Activated B cell treated with CpG ODN at 0.5 μM for 24 hours (primary cell): Measurements from ENCODE around the gene NFIA. TPM values are rescaled to one million over a fixed set of nuclear protein-coding genes. Genes with fewer than 3 reads are reported as not detected.

Experiments
- ATAC-seq: fragments of 200-7000 bp; cut with Tn5 transposase; one replicate; pipeline ENCODE4 v1.10.0; 2021; ENCODE audit warnings: low read depth, mild to moderate bottlenecking, moderate library complexity
- CTCF ChIA-PET: fragments of 350-600 bp; sonication (Branson Sonifier 250); formaldehyde crosslinking; loops from one replicate; lab custom pipeline; 2021; ENCODE audit warnings: antibody characterized with exemption; lab: Charles Lee
- POLR2A ChIA-PET: fragments of 350-600 bp; sonication (Branson Sonifier 250); formaldehyde crosslinking; loops from one replicate; lab custom pipeline; 2021; ENCODE audit warnings: antibody characterized with exemption; lab: Charles Lee
- DNase-seq: peaks from one replicate; pipeline ENCODE4 v3.0.0; 2022
- H3K27ac Mint-ChIP-seq: one replicate; pipeline ENCODE4 v1.8.0; 2020; ENCODE audit warnings: mixed read lengths
- H3K27me3 Mint-ChIP-seq: one replicate; pipeline ENCODE4 v1.8.0; 2021; ENCODE audit warnings: mixed read lengths
- H3K36me3 Mint-ChIP-seq: one replicate; pipeline ENCODE4 v1.8.0; 2021; ENCODE audit warnings: low read depth, mixed read lengths
- H3K4me1 Mint-ChIP-seq: one replicate; pipeline ENCODE4 v1.8.0; 2021; ENCODE audit warnings: mixed read lengths
- H3K4me3 Mint-ChIP-seq: one replicate; pipeline ENCODE4 v1.8.0; 2020; ENCODE audit warnings: mild to moderate bottlenecking, mixed read lengths
- H3K9me3 Mint-ChIP-seq: one replicate; pipeline ENCODE4 v1.8.0; 2020; ENCODE audit warnings: mixed read lengths
- intact Hi-C: fragments of 100-400 bp; cut with micrococcal nuclease; formaldehyde crosslinking; loops from one replicate; pipeline ENCODE4 v1.15.1; 2024
- total RNA-seq: library from RNA; stranded (reverse); gene quantifications from 2 replicates; pipeline ENCODE4 v1.2.3, GENCODE V29; 2022
- TF ChIP-seq, protein P1 (sequence below): fragments of 200-600 bp; IDR thresholded peaks from one replicate; pipeline ENCODE4 v1.8.0; 2022; ENCODE audit warnings: antibody characterized with exemption, mild to moderate bottlenecking

The NFIA gene
- total RNA-seq, 1 donor from 2014 or later = 0.13 TPM

DNA sequence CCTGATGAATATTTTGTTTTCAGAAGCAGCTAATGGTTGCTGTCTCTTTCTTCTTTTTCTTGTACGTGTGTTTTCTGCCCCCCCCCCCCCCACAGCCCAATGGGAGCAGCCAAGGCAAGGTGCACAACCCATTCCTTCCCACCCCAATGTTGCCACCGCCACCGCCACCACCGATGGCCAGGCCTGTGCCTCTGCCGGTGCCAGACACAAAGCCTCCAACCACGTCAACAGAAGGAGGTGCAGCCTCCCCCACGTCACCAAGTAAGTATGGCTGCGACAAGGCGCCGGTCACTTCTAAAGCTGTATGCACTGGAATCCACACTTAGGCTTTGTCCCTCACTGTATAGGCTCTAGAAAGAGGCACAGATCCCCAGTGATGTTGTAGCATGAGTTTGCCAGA, 324.1 kb downstream of the NFIA start:
- Mint-ChIP-seq H3K27me3 (peaks cover 7% of the 10 kb centered on the region), H3K4me3 (no peak overlapping the region), H3K9me3 (no peaks in the 10 kb centered on the region), H3K36me3 (no peaks in the 10 kb centered on the region), H3K27ac (no peak overlapping the region), H3K4me1 (no peaks in the 10 kb centered on the region)
- TF ChIP-seq, protein P1, sequence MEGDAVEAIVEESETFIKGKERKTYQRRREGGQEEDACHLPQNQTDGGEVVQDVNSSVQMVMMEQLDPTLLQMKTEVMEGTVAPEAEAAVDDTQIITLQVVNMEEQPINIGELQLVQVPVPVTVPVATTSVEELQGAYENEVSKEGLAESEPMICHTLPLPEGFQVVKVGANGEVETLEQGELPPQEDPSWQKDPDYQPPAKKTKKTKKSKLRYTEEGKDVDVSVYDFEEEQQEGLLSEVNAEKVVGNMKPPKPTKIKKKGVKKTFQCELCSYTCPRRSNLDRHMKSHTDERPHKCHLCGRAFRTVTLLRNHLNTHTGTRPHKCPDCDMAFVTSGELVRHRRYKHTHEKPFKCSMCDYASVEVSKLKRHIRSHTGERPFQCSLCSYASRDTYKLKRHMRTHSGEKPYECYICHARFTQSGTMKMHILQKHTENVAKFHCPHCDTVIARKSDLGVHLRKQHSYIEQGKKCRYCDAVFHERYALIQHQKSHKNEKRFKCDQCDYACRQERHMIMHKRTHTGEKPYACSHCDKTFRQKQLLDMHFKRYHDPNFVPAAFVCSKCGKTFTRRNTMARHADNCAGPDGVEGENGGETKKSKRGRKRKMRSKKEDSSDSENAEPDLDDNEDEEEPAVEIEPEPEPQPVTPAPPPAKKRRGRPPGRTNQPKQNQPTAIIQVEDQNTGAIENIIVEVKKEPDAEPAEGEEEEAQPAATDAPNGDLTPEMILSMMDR = no peak
- ATAC-seq (no peak), DNase-seq (no peak)
- intact Hi-C loops = no loop called here
- ChIA-PET CTCF (interaction anchor here (1.8 kb wide), 1 partner anchor 356 kb away, joined by 4 read pairs; no protein-coding TSS in a partner anchor), POLR2A (no interaction called here)

- Mint-ChIP-seq H3K27ac (no peak overlapping the region), H3K4me1 (no peaks in the 10 kb centered on the region), H3K4me3 (no peak overlapping the region), H3K36me3 (no peaks in the 10 kb centered on the region), H3K27me3 (no peaks in the 10 kb centered on the region), H3K9me3 (no peaks in the 10 kb centered on the region)
- no peak for DNase-seq
- intact Hi-C loops = no loop called here
- ATAC-seq = no peak
- ChIA-PET CTCF (no interaction called here), POLR2A (no interaction called here)
- TF ChIP-seq, protein P1 = no peak
Measured at GRCh38 chr1:61412601-61413000, 330.2 kb downstream of the NFIA start.

DNA sequence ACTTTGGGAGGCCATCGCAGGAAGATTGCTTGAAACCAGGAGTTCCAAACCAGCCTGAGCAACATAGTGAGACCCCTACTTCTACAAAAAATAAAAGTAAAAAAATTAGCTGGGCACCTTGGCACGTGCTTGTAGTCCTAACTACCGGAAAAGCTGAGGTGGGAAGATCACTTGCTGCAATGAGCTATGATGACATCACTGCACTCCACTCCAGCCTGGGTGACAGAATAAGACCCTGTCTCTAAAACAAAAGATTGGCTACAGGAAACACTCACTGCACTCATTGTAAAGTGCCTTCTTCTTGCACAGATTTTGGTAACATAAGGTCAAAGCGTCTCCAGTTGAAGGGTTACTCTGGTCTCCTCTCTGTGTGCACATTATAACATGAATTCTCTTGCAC, 336.8 kb downstream of the NFIA start:
- intact Hi-C loops = no loop called here
- POLR2A ChIA-PET = no interaction called here
- no peak for ATAC-seq

GRCh38 chr1:61419657-61420056, 337.3 kb downstream of the NFIA start:
- ChIA-PET CTCF (no interaction called here), POLR2A (no interaction called here)
- no peak overlapping the region for H3K27ac Mint-ChIP-seq
- H3K36me3 Mint-ChIP-seq = no peaks in the 10 kb centered on the region
- H3K4me3 Mint-ChIP-seq = no peak overlapping the region
- DNase-seq (no peak), ATAC-seq (no peak)
- peaks cover 5% of the 10 kb centered on the region for H3K4me1 Mint-ChIP-seq
- intact Hi-C loops = no loop called here
- TF ChIP-seq, protein P1 = no peak
- H3K27me3 Mint-ChIP-seq = no peaks in the 10 kb centered on the region
- no peaks in the 10 kb centered on the region for H3K9me3 Mint-ChIP-seq

More for the DNA sequence above, 336.8 kb downstream of the NFIA start:
- peaks cover under 1% of the 10 kb centered on the region for H3K4me1 Mint-ChIP-seq
- H3K4me3 Mint-ChIP-seq = no peak overlapping the region
- H3K36me3 Mint-ChIP-seq = no peaks in the 10 kb centered on the region
- no peaks in the 10 kb centered on the region for H3K27me3 Mint-ChIP-seq
- TF ChIP-seq, protein P1 = no peak
- no peak for DNase-seq
- CTCF ChIA-PET = no interaction called here
- no peak overlapping the region for H3K27ac Mint-ChIP-seq
- H3K9me3 Mint-ChIP-seq = no peaks in the 10 kb centered on the region

GRCh38 chr1:61420243-61420642, 337.9 kb downstream of the NFIA start:
- DNase-seq (no peak), ATAC-seq (no peak)
- Mint-ChIP-seq H3K4me1 (peaks cover 5% of the 10 kb centered on the region), H3K4me3 (no peak overlapping the region), H3K27me3 (no peaks in the 10 kb centered on the region), H3K27ac (no peak overlapping the region), H3K36me3 (no peaks in the 10 kb centered on the region), H3K9me3 (no peaks in the 10 kb centered on the region)
- TF ChIP-seq, protein P1 = no peak
- CTCF ChIA-PET = no interaction called here
- POLR2A ChIA-PET = interaction anchor here (0.7 kb wide), 1 partner anchor 473 kb away, joined by 4 read pairs; no protein-coding TSS in a partner anchor
- intact Hi-C loops = no loop called here
